NCI-H69 (cell line): Measurements from ENCODE around the gene SAYSD1.

ENCODE experiments used
- DNase-seq: peaks from one replicate; lab custom pipeline; 2025; lab: John Stamatoyannopoulos, UW

SAYSD1 gene

GRCh38 chr6:39108041-39108839 lies 6.7 kb downstream of the SAYSD1 start:
- DNase-seq: no peak

GRCh38 chr6:39107641-39108040 lies 7.3 kb downstream of the SAYSD1 start:
- no peak for DNase-seq

DNA sequence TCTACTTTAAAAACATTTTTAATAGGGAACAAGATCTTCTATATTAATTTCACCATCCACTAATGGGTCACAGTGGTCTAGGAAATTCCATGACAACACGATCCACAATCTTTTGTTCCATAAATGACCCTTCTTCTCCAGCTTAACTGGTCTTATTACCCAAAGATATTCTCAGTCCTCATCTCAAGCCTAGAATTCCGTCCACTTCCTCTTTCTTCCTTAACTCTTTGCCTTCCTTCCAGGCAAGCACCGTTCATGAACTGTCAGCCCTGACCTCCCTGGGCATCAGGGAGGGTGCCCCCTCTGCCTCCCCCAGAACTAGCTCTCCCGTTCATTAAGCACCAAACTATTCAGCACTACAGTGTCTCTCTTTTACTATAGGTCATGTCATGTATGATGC lies 8.0 kb downstream of the SAYSD1 start:
- DNase-seq: no peak

DNA sequence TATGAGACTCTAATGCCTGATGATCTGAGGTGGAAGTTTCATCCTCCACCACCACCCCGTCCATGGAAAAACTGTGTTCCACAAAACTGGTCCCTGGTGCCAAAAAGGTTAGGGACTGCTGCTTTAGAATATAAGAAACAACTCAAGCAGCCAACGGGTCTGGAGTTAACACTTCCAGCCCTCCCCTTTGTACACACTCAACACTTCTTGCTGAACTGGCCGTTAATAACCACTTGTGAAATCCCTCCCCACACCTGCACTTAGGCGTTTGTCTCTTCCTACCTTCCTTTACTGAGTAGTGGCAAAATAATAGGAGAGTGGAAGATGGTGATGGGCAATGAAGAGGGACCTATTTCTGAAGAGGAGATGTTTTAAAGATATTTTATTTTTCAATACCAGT lies 10.5 kb downstream of the SAYSD1 start:
- DNase-seq: no peak

GRCh38 chr6:39102821-39103136 lies 12.2 kb downstream of the SAYSD1 start:
- DNase-seq: no peak

DNA sequence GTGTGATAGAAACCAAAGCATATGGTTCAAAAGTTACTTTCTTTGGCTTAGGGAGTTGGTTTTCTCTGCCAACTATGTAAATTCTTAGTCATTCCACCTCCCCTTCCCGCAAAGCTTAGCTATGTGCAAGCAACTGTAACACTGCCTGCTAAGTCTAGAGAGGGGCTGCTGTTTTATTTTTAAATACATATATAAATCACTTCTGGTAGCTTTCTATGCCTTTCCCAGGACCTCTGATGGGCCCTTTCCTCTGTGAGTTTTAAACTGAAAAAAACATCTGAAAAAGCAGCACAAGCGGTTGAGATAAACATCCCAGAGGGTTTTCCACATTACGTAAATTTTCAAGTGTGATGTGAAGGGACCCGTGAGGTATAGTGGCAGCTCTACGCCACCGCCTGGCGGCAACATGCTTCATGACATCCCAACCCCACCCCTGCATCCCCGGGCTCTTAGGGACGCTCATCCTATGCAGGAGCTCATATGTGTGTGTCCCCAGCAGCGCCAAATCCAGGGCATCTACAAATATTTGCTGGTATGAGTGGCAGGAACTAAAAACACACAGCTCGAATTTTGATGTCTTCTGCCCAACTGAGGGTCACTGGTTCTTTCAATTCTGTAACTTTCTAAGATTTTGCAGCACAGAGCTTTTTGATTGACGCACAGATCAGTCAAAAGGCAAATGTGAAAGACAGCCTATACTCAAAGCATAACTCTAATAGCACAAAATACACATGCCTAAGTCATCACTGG lies 12.7 kb downstream of the SAYSD1 start:
- DNase-seq: peak; percentile 23

- no peak for DNase-seq
These were observed 14.6 kb downstream of the SAYSD1 start for GRCh38 chr6:39100358-39100757.

DNA sequence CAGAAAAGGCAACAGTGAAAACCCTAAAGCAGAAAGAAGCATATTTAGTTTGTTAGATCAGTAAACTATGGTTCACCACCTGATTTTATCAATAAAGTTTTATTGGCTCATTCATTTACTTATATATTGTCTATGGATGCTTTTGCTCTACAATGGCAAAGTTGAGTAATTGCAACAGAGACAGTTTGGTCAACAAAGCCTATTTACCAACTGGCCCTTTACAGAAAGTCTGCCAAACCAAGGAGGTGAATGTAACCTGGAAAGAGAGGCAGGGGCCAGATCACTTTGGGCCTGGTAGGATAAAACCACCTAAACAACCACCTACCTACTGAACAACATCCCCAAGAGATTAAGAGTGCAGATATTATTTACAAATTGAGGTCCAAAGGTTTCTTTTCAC lies 19.4 kb downstream of the SAYSD1 start:
- DNase-seq: no peak

- DNase-seq: no peak
These were observed 21.8 kb downstream of the SAYSD1 start for GRCh38 chr6:39093149-39093708.

DNA sequence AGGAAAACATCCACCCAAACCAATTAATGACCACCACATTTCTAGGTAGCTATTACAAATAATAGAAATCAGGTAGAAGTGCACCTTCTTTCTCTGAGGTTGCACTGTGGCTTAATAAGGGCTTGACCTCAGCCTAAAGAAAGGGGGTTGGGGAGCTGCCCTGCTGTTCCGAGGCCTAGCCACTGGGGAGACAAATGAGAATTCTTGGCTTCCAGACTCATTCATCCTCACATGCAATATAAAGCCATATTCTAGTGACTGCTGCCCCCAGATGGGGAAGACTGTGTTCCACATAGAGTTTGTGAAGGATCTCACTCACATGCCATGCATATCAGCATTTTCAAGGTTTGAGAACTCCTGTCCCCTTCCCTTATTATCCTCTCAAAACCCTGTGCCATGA lies 22.9 kb downstream of the SAYSD1 start:
- peak; percentile 15 for DNase-seq

GRCh38 chr6:39091220-39091619 lies 23.8 kb downstream of the SAYSD1 start:
- peak; percentile 12 for DNase-seq

DNA sequence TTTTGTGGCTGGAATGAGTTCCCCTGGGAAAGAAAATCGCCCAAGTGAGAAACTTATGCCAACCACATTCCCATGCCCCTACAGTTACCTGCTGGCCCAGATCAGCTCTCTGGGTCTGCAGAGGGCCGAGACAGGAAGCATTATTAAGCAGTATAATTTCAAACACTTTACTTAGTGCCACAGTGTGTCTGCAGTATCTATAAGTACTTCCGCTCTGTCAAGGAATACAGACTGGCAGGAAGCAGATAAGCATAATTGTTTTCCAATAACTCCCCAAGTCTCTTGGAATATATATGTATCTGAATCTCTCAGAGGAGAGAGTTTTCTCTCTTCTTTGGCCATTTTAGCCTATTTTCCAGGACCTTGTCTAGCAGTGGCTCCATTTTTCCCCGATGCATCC lies 24.9 kb downstream of the SAYSD1 start:
- no peak for DNase-seq

GRCh38 chr6:39088331-39088730 lies 26.7 kb downstream of the SAYSD1 start:
- DNase-seq: peak; percentile 6

- no peak for DNase-seq
These were observed 27.8 kb downstream of the SAYSD1 start for GRCh38 chr6:39087197-39087596.

GRCh38 chr6:39086711-39087110 lies 28.3 kb downstream of the SAYSD1 start:
- DNase-seq: no peak

DNA sequence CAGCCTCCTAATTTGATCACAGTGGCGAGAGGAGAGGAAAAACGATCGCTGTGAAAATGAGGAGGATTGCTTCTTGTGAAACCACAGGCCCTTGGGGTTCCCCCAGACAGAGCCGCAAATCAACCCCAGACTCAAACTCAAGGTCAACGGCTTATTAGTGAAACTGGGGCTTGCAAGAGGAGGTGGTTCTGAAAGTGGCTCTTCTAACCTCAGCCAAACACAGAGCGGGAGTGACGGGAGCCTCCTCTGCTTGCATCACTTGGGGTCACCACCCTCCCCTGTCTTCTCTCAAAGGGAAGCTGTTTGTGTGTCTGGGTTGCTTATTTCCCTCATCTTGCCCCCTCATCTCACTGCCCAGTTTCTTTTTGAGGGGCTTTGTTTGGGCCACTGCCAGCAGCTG lies 28.7 kb downstream of the SAYSD1 start:
- no peak for DNase-seq

DNA sequence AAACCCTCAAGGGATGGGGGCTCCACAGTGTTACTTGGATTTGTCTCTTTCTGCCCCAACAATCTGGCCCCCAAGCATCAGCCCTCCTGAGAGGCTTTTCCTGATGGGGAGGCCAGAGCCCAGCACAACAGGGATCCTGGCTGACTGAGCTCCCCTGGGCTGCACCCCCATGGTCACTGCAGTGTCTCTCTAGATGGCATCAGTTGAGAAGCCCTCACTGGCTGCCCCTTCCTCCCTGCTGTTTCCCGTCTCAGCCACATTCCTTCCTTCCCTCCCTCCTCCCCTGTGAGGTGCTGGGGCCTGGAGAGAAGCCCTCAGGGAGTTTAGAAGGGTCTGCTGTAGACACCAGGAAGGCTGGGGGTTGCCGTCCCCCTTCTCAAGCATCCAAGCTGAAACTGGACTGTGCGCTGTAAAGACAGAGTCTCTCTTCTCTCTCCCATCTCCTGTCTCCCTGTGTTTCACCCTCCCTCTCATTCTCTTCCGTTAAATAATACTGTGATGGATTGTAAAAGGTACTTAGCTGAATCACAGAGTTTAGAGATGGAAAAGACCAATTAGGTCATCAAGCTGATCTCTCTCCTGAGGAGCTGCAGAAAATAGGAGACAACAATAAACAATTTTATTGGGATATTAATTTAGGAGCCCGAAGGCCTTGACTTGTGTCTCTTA lies 29.7 kb downstream of the SAYSD1 start:
- DNase-seq: no peak

DNA sequence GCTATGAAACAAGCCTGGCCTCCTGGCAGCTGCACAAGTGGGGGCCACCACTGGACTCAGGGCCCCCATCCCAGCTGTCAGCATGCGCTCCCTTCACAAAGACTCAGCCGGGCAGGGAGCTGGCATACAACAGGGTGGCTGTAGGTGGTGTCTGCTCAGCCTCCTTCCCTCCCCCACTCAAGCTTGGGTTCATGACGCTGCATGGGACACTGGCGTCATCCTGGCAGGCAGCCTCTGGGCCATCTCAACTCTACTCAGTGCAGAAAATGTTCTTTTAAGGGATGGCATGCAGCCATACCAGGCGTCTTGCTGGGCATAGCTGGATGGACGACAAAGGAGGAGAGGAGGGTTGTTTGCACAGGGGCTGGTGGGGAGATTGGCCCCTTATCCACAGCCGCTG lies 30.5 kb downstream of the SAYSD1 start:
- DNase-seq: peak; percentile 11

GRCh38 chr6:39083231-39083634 lies 31.8 kb downstream of the SAYSD1 start:
- DNase-seq: peak; percentile 15

DNA sequence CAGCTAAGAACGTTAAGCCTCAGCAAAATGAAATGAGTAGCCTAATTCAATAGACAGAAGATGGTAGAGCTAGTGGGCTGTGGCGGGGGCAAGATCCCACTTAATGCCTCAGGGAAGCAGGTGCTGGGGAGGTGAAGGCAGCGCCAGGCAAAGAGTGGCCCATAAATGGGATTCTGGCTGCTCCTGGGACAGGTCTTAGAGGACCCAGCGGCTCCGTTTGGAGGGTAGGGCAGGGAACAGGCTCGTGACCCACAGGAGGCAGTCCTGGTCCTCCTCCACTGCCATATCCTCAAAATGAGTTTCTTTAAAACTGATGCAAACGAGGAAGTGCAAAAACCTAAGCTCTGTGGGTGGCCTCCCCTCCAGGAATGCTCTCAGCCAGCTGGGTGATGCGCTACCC lies 32.7 kb downstream of the SAYSD1 start:
- no peak for DNase-seq

DNA sequence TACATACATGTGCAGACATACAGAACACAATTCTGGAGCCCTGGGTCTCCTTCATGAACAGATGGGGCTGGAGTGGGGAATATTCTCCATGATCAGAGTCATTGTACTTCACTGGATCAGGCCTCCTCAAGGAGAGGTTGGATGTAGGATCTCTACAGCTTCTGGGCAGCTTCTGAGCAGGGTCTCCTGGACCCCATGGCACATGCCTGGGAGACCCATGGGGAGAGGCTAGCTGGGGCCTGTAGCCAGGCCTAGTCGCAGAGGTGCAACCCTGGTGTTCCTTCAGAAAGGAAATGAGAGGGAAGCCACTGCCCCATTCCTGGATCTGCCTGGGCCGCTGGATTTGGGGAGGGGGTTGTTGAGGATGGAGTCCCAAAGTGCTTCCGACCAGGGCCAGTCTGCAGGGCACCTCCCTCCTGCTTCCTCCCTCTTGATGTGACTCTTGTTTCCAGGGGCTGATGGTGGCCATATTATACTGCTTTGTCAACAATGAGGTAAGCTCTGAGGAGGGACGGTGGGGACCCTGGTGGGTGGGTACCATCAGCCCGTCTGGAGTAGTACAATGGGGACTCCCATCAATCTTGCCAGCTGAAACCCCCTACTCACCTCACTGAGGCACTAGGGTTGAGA lies 34.6 kb downstream of the SAYSD1 start:
- no peak for DNase-seq
